Endothelial cell of umbilical vein (primary cell): ENCODE measurements around the gene PAPLN.

Experiments used
- CTCF ChIP-seq, 2 donors: IDR thresholded peaks; 1 replicate in 1 of 2; 2 replicates in 1 of 2; pipeline ENCODE4 v1.5.1; 2011; ENCODE audit warnings: low read length in 2 of 2, mild to moderate bottlenecking in 2 of 2, moderate library complexity in 2 of 2, control low read depth in 1 of 2, inconsistent platforms in 1 of 2, low read depth in 1 of 2; ENCODE audit not compliant: insufficient read depth in 1 of 2; ENCODE audit errors: extremely low read depth in 1 of 2
- GATA2 ChIP-seq: IDR thresholded peaks from 2 replicates; pipeline ENCODE4 v1.7.0; 2011; ENCODE audit warnings: low read depth, mild to moderate bottlenecking, moderate library complexity, mixed read lengths, low read length; ENCODE audit not compliant: insufficient read length, insufficient read depth
- POLR2A ChIP-seq: IDR thresholded peaks from 2 replicates; pipeline ENCODE4 v1.6.1; 2012; ENCODE audit warnings: low read depth, mild to moderate bottlenecking, control low read depth, low read length
- POLR2AphosphoS5 ChIP-seq: IDR thresholded peaks from 2 replicates; pipeline ENCODE4 v1.6.1; 2012; ENCODE audit warnings: low read depth, mild to moderate bottlenecking, control low read depth, low read length, moderate library complexity; ENCODE audit not compliant: insufficient read depth
- TF ChIP-seq, protein P1 (sequence below): IDR thresholded peaks from 2 replicates; pipeline ENCODE4 v1.6.1; 2011; ENCODE audit not compliant: insufficient read depth, insufficient read length

DNA sequence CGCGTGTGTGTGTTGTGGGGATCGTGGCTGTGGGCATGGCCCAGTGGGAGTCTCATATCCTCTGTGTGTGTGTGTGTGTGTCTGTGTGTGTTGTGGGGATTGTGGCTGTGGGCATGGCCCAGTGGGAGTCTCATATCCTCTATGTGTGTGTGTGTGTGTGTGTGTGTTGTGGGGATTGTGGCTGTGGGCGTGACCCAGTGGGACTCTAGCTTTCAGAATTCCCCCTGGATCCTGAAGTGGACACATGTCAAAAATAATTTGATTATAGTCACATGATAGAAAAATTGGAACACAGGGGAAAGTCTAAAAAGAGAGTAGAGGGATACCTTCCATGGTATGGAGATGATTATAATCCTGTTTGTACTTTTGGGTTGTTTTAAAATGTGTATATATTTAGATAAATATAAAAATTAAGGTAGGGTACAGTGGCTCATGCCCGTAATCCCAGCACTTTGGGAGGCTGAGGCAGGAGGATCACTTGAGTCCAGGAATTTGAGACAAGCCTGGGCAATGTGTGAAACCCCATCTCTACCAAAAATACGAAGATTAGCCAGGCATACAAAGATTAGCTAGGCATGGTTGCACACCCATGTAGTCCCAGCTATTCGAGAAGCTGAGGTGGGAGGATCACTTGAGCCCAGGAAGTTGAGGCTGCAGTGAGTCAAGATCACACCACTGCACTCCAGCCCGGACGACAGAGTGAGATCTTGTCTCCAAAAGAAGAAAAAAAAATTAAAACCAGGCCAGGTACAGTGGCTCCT is 11.0 kb downstream of the PAPLN start:
- TF ChIP-seq GATA2: no peak
- no peak for TF ChIP-seq CTCF (IDR thresholded peaks at IDR 0.05; ENCODE audit: extremely low read depth in 1 of 2, insufficient read depth in 1 of 2, low read depth in 1 of 2, low read length in 2 of 2)
- no peak for TF ChIP-seq POLR2A
- no peak for TF ChIP-seq POLR2AphosphoS5
- TF ChIP-seq, protein P1, sequence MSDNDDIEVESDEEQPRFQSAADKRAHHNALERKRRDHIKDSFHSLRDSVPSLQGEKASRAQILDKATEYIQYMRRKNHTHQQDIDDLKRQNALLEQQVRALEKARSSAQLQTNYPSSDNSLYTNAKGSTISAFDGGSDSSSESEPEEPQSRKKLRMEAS: no peak
